ENCODE measurements around the gene OSM.
A peak's percentile ranks its signal among the peaks of the same experiment; 100 is the strongest.

OSM gene

GRCh38 chr22:30265823-30266444, 717 bp downstream of the OSM start:
- ATAC-seq (peak; percentile 81), DNase-seq (ENCODE audit: low spot score in 2 of 2) (peak; percentile 55 to 92)
- Mint-ChIP-seq H3K4me1 (peaks cover 79% of the 10 kb centered on the region), H3K27ac (peak overlapping the region; percentile 98), H3K9me3 (no peaks in the 10 kb centered on the region), H3K36me3 (peaks cover 73% of the 10 kb centered on the region), H3K4me3 (peak overlapping the region; percentile 92)

GRCh38 chr22:30265131-30265720, 1.4 kb downstream of the OSM start:
- Mint-ChIP-seq H3K4me1 (peaks cover 74% of the 10 kb centered on the region), H3K27ac (peak overlapping the region; percentile 98), H3K4me3 (peak overlapping the region; percentile 92), H3K36me3 (peaks cover 67% of the 10 kb centered on the region), H3K9me3 (no peaks in the 10 kb centered on the region)
- ATAC-seq (no peak), DNase-seq (ENCODE audit: low spot score in 2 of 2) (no peak)

GRCh38 chr22:30263883-30264282, 2.8 kb downstream of the OSM start:
- peaks cover 56% of the 10 kb centered on the region for H3K36me3 Mint-ChIP-seq
- peaks cover 70% of the 10 kb centered on the region for H3K4me1 Mint-ChIP-seq

GRCh38 chr22:30262917-30263741, 3.5 kb downstream of the OSM start:
- peak; percentile 77 to 91 for DNase-seq (ENCODE audit: low spot score in 2 of 2)
- peak overlapping the region; percentile 88 for H3K27ac Mint-ChIP-seq

More at GRCh38 chr22:30263883-30264282, 2.8 kb downstream of the OSM start:
- H3K27ac Mint-ChIP-seq: no peak overlapping the region
- ATAC-seq: no peak
- peak overlapping the region; percentile 92 for H3K4me3 Mint-ChIP-seq
- H3K9me3 Mint-ChIP-seq: no peaks in the 10 kb centered on the region
- DNase-seq (ENCODE audit: low spot score in 2 of 2): no peak

GRCh38 chr22:30262112-30262511, 4.5 kb downstream of the OSM start:
- DNase-seq (ENCODE audit: low spot score in 2 of 2) (no peak), ATAC-seq (no peak)
- Mint-ChIP-seq H3K4me1 (peaks cover 52% of the 10 kb centered on the region), H3K27ac (peak overlapping the region; percentile 88), H3K9me3 (no peaks in the 10 kb centered on the region), H3K4me3 (peak overlapping the region; percentile 92), H3K36me3 (peaks cover 56% of the 10 kb centered on the region)

More at GRCh38 chr22:30262917-30263741, 3.5 kb downstream of the OSM start:
- Mint-ChIP-seq H3K36me3 (peaks cover 56% of the 10 kb centered on the region), H3K4me1 (peaks cover 63% of the 10 kb centered on the region), H3K9me3 (no peaks in the 10 kb centered on the region), H3K4me3 (peak overlapping the region; percentile 92)
- ATAC-seq: no peak

- peaks cover 46% of the 10 kb centered on the region for H3K36me3 Mint-ChIP-seq
- ATAC-seq (no peak), DNase-seq (ENCODE audit: low spot score in 2 of 2) (no peak)
- peak overlapping the region; percentile 23 for H3K27ac Mint-ChIP-seq
- H3K9me3 Mint-ChIP-seq: no peaks in the 10 kb centered on the region
- H3K4me1 Mint-ChIP-seq: peaks cover 49% of the 10 kb centered on the region
- H3K4me3 Mint-ChIP-seq: no peak overlapping the region
Measured at GRCh38 chr22:30261134-30261533, 5.5 kb downstream of the OSM start.

GRCh38 chr22:30260682-30261081, 6.0 kb downstream of the OSM start:
- peak overlapping the region; percentile 23 for H3K27ac Mint-ChIP-seq
- no peak overlapping the region for H3K4me3 Mint-ChIP-seq
- no peak for ATAC-seq
- DNase-seq (ENCODE audit: low spot score in 2 of 2): no peak
- peaks cover 45% of the 10 kb centered on the region for H3K4me1 Mint-ChIP-seq
- H3K9me3 Mint-ChIP-seq: no peaks in the 10 kb centered on the region
- H3K36me3 Mint-ChIP-seq: peaks cover 41% of the 10 kb centered on the region

GRCh38 chr22:30260276-30260675, 6.4 kb downstream of the OSM start:
- DNase-seq (ENCODE audit: low spot score in 2 of 2) (no peak), ATAC-seq (no peak)
- Mint-ChIP-seq H3K9me3 (no peaks in the 10 kb centered on the region), H3K36me3 (peaks cover 38% of the 10 kb centered on the region), H3K4me3 (no peak overlapping the region), H3K27ac (no peak overlapping the region), H3K4me1 (peaks cover 40% of the 10 kb centered on the region)

- DNase-seq (ENCODE audit: low spot score in 2 of 2): no peak
- H3K27ac Mint-ChIP-seq: no peak overlapping the region
- peaks cover 25% of the 10 kb centered on the region for H3K4me1 Mint-ChIP-seq
- no peak for ATAC-seq
- H3K36me3 Mint-ChIP-seq: no peaks in the 10 kb centered on the region
- no peaks in the 10 kb centered on the region for H3K9me3 Mint-ChIP-seq
- H3K4me3 Mint-ChIP-seq: no peak overlapping the region
Measured at GRCh38 chr22:30254314-30254713, 12.3 kb downstream of the OSM start.

- Mint-ChIP-seq H3K4me3 (no peak overlapping the region), H3K9me3 (no peaks in the 10 kb centered on the region), H3K4me1 (peaks cover 32% of the 10 kb centered on the region), H3K36me3 (no peaks in the 10 kb centered on the region), H3K27ac (peak overlapping the region; percentile 15)
- ATAC-seq: no peak
- DNase-seq (ENCODE audit: low spot score in 2 of 2): no peak
Measured at GRCh38 chr22:30253205-30253852, 13.3 kb downstream of the OSM start.

- Mint-ChIP-seq H3K9me3 (no peaks in the 10 kb centered on the region), H3K4me1 (peaks cover 39% of the 10 kb centered on the region), H3K4me3 (no peak overlapping the region), H3K27ac (peak overlapping the region; percentile 15), H3K36me3 (no peaks in the 10 kb centered on the region)
- ATAC-seq (no peak), DNase-seq (ENCODE audit: low spot score in 2 of 2) (no peak)
Measured at GRCh38 chr22:30252411-30253204, 14.0 kb downstream of the OSM start.

GRCh38 chr22:30251711-30252110, 14.9 kb downstream of the OSM start:
- ATAC-seq: no peak
- no peak for DNase-seq (ENCODE audit: low spot score in 2 of 2)
- Mint-ChIP-seq H3K36me3 (peaks cover 1% of the 10 kb centered on the region), H3K9me3 (no peaks in the 10 kb centered on the region), H3K4me3 (no peak overlapping the region), H3K27ac (no peak overlapping the region), H3K4me1 (peaks cover 48% of the 10 kb centered on the region)

GRCh38 chr22:30250661-30251267, 15.9 kb downstream of the OSM start:
- peak overlapping the region; percentile 61 for H3K27ac Mint-ChIP-seq
- H3K9me3 Mint-ChIP-seq: no peaks in the 10 kb centered on the region

GRCh38 chr22:30250039-30250565, 16.5 kb downstream of the OSM start:
- no peak for ATAC-seq
- H3K4me3 Mint-ChIP-seq: no peak overlapping the region
- H3K27ac Mint-ChIP-seq: peak overlapping the region; percentile 20
- H3K36me3 Mint-ChIP-seq: peaks cover 18% of the 10 kb centered on the region
- H3K4me1 Mint-ChIP-seq: peaks cover 64% of the 10 kb centered on the region
- no peaks in the 10 kb centered on the region for H3K9me3 Mint-ChIP-seq
- DNase-seq (ENCODE audit: low spot score in 2 of 2): no peak

More at GRCh38 chr22:30250661-30251267, 15.9 kb downstream of the OSM start:
- Mint-ChIP-seq H3K4me3 (peak overlapping the region; percentile 18), H3K4me1 (peaks cover 57% of the 10 kb centered on the region), H3K36me3 (peaks cover 11% of the 10 kb centered on the region)
- peak; percentile 75 for ATAC-seq
- DNase-seq (ENCODE audit: low spot score in 2 of 2): no peak
